GM12801 (cell line): ENCODE results near the gene AKNA.

Source experiments
- TF ChIP-seq, protein P1 (sequence below): IDR thresholded peaks from one replicate; pipeline ENCODE4 v1.5.1; 2011; ENCODE audit warnings: control low read depth; ENCODE audit not compliant: insufficient read length; ENCODE audit errors: extremely low read depth

AKNA gene

DNA sequence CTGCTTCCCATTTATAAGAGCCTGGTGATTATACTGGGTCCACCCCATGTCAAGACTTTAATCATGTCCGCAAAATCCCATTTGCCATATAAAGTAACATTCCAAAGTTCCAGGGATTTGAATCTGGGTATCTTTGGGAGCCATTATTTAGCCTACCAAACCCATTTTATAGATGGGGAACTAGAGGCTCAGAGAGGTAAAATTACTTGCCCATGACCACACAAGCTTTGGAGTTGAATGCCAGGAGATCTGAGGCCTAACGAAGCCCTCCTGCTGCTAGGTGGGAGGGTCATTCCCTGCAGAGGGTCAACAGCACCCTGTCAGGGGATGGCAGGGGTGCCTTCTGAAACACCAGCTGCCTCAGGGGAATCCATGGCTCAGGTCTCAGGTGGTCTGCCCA, 13.0 kb upstream of the AKNA start:
- TF ChIP-seq, protein P1, sequence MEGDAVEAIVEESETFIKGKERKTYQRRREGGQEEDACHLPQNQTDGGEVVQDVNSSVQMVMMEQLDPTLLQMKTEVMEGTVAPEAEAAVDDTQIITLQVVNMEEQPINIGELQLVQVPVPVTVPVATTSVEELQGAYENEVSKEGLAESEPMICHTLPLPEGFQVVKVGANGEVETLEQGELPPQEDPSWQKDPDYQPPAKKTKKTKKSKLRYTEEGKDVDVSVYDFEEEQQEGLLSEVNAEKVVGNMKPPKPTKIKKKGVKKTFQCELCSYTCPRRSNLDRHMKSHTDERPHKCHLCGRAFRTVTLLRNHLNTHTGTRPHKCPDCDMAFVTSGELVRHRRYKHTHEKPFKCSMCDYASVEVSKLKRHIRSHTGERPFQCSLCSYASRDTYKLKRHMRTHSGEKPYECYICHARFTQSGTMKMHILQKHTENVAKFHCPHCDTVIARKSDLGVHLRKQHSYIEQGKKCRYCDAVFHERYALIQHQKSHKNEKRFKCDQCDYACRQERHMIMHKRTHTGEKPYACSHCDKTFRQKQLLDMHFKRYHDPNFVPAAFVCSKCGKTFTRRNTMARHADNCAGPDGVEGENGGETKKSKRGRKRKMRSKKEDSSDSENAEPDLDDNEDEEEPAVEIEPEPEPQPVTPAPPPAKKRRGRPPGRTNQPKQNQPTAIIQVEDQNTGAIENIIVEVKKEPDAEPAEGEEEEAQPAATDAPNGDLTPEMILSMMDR = no peak

DNA sequence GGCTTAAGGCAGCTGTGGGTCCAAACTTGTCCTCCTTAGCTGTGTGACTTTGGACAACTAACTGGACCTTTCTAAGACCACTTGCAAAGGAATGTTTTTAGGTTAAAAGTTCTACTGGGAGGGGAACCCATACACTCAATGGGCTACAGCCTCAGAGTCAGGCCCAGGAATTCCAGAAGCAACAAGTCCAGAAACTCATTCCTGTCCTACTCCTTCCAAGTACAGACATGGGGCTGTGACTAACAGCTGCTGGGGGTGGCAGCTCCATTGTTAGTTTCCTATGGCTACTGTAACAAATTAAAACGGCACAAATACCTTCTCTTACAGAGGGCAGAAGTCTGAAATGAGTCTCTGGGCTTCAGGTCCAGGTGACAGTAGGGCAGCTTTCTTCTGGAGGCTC, 12.4 kb upstream of the AKNA start:
- TF ChIP-seq, protein P1 = no peak

DNA sequence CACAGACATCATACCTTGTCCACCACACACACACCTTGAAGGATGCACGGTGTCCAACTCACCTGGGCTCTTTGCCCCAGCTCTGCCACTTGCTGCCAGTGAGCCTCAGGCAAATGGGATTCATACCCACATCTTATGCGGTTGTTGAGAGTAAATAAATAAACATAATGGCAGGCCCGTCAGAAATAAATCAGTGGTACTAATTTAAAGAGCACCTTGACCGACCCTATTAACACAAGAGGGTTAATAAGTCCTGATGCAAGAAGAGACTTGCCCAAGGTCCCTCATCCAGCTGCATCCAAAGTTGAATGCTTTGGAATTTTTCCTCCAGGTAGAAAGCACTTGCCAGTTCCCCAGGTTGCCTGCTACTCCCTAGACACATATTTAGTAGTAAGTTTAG, 11.6 kb upstream of the AKNA start:
- TF ChIP-seq, protein P1 = no peak

DNA sequence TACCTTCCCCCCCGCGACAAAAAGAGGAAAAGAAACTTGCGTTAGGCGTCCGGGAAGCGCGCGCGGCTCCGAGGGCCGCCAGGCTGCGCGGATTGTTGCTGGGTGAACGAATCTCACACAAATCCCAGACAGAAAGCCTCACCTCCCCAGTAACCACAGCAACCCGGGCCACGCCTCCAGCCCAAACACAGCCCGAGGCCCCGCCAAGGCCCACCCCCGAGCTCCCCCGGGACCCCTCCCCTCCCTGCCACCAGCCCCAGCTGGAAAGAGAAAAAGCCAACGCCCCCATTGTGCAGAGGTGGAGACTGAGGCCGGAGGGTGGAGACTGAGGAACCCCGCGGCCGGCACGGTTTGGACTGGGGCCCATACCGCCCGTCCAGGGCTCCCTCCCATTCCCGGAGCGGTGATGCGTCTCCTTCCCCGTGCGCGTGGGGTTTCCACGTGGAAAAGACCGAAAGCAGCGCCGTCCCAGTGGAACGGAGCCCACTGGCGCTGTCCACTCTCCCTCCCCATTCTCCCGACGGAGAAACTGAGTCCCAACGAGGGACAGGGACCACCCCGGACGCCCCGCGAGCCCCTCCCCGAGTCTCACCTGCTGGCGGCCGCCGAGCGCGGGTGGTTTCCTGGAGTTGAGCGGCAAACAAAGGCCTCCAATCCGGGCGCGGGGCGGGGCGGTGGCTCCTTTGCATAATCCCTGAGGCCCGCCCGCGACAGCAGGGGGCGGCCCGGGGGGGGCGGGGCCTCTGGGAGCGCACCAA, 10.2 kb upstream of the AKNA start:
- TF ChIP-seq, protein P1 = no peak

DNA sequence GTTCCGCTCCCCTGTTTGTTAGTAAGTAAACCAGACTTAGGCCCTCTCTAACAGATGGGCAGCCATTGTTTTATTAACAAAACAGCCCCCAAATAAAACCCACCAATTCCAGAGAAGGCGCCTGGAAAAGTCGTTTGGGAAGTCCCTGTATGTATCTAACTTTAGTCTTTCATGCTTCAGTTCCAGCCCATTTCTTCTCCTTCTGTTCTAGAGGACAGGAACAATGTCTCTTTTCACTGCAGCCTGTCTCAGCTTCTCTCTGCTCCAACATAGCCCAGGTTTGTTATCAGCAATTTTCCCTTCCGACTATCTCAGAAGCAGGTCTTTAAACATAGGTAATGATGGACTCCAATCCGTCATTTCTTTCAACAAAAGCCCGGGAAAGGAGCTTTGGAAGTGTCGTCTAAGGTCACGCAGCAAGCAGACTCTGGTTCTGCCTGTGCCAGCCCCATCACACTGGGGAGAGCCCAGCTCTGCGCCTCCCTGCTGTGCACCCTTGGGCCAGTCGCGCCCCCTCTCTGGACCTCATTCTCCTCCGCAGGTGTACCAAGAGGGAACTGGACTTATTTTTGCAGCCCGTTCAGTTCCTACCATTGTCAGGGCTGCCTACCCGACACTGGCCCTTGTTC, 9.6 kb upstream of the AKNA start:
- TF ChIP-seq, protein P1 = no peak

DNA sequence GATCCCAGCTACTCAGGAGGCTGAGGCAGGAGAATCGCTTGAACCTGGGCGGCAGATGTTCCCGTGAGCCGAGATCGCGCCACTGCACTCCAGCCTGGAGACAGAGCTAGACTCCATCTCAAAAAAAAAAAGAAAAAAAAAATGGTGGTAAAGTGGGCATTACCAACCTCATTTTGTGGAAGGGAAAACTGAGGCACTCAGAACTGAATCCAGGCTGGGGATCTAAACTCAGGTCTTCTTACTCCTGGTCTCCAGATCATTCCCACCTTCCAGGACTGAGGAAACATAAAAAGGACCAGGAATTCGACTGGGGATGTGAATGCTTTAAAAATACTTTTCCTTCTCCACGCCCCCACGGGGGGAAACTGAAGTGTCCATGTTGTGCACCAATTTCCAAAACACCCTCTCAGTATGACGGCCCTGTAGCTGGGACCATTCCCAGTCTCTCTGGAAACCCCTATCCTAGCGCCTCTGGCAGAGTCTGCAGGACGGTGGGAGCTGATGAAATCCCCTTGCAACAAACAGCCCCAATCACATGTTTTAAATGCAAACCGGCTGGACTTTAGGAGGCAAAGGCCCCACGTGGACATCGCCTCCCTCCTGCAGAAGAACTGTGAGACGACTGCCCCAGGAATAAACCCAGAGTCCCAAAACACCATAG, 8.9 kb upstream of the AKNA start:
- TF ChIP-seq, protein P1 = no peak

DNA sequence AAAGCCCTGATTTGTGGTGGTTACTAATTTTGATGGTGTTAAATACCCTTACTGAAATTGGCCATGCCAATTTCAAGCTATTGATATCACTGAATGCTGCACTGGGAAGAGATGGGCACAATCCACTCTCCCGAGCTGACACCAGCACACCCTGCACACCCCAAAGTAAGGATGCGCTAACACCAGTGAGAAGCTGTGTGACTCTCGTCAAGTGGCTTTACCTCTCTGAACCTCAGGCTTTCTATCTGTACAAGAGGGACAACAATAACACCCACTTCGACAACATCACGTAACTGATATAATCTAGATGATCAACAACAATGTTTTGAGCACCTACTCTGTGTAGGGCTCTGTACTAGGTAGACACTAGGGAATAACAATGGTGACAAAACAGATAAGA, 8.0 kb upstream of the AKNA start:
- TF ChIP-seq, protein P1 = no peak
